Lower lobe of right lung (tissue), 2 donors: ENCODE results near the gene SLC35F2. TPM values are rescaled to one million over a fixed set of nuclear protein-coding genes. Genes with fewer than 3 reads are reported as not detected.
"Not testable (repeated sequence)": the region's sequence is repeated elsewhere in the genome, so short reads cannot be mapped to it uniquely, and the experiment has no call there.

Source experiments
- ATAC-seq, 2 donors: fragments of 200-7000 bp; cut with Tn5 transposase; one replicate each; pipeline ENCODE4 v1.9.1; 2020 to 2022; ENCODE audit warnings: mild to moderate bottlenecking in 2 of 2, moderate library complexity in 2 of 2
- DNase-seq: peaks from one replicate; pipeline ENCODE4 v3.0.0-alpha.2; 2020
- H3K27ac ChIP-seq: fragments of 200-600 bp; one replicate; pipeline ENCODE4 v1.8.0; 2022
- H3K27me3 ChIP-seq: fragments of 200-600 bp; one replicate; pipeline ENCODE4 v1.8.0; 2022; ENCODE audit warnings: low read depth
- H3K36me3 ChIP-seq: fragments of 200-600 bp; one replicate; pipeline ENCODE4 v1.8.0; 2022; ENCODE audit warnings: mild to moderate bottlenecking
- H3K4me1 ChIP-seq: fragments of 200-600 bp; one replicate; pipeline ENCODE4 v1.8.0; 2022
- H3K4me3 ChIP-seq: fragments of 200-600 bp; one replicate; pipeline ENCODE4 v1.8.0; 2022; ENCODE audit warnings: mild to moderate bottlenecking
- H3K9me3 ChIP-seq: fragments of 200-600 bp; one replicate; pipeline ENCODE4 v1.8.0; 2022
- CTCF ChIP-seq: fragments of 200-600 bp; IDR thresholded peaks from one replicate; pipeline ENCODE4 v1.8.0; 2022; ENCODE audit warnings: antibody characterized with exemption, mild to moderate bottlenecking
- intact Hi-C: fragments of 100-400 bp; cut with DNase I; formaldehyde crosslinking; loops from one replicate; pipeline ENCODE4 v1.11.0; 2022
- total RNA-seq: library from RNA; stranded (reverse); fragmentation: NEBNext Ultra II Directional; extraction: Animal tissue kit (Norgen Biotek cat#: 25700); gene quantifications from one replicate; pipeline ENCODE4 v1.2.1, GENCODE V29; 2021
- donor health status: DM: no; HTN: yes; CAD: no; lungs with severe emphysema.

The SLC35F2 gene
- total RNA-seq, 1 donor from 2014 or later, result 3.9 TPM

GRCh38 chr11:107777110-107777509 lies 81.5 kb downstream of the SLC35F2 start:
- H3K27me3 ChIP-seq, result no peaks in the 10 kb centered on the region
- DNase-seq (no peak), ATAC-seq (no peak)
- H3K9me3 ChIP-seq, result no peaks in the 10 kb centered on the region
- H3K27ac ChIP-seq, result no peak overlapping the region
- H3K4me3 ChIP-seq, result no peak overlapping the region
- no peaks in the 10 kb centered on the region for H3K4me1 ChIP-seq
- intact Hi-C loops, result no loop called here
- H3K36me3 ChIP-seq, result no peaks in the 10 kb centered on the region
- no peak for TF ChIP-seq CTCF

GRCh38 chr11:107776062-107776461 lies 82.5 kb downstream of the SLC35F2 start:
- Histone ChIP-seq H3K4me1 (no peaks in the 10 kb centered on the region), H3K27me3 (no peaks in the 10 kb centered on the region), H3K9me3 (no peaks in the 10 kb centered on the region), H3K36me3 (no peaks in the 10 kb centered on the region), H3K27ac (no peak overlapping the region), H3K4me3 (no peak overlapping the region)
- ATAC-seq, result no peak
- TF ChIP-seq CTCF, result no peak
- DNase-seq, result no peak
- intact Hi-C loops, result no loop called here

- ATAC-seq, result no peak
- TF ChIP-seq CTCF, result no peak
- no peak for DNase-seq
- H3K4me3 ChIP-seq, result no peak overlapping the region
- H3K36me3 ChIP-seq, result no peaks in the 10 kb centered on the region
- no peak overlapping the region for H3K27ac ChIP-seq
- H3K9me3 ChIP-seq, result no peaks in the 10 kb centered on the region
- intact Hi-C loops, result no loop called here
- no peaks in the 10 kb centered on the region for H3K4me1 ChIP-seq
- H3K27me3 ChIP-seq, result no peaks in the 10 kb centered on the region
These were observed 88.0 kb downstream of the SLC35F2 start for GRCh38 chr11:107770551-107770951.

- Histone ChIP-seq H3K36me3 (no peaks in the 10 kb centered on the region), H3K4me3 (no peak overlapping the region), H3K27me3 (no peaks in the 10 kb centered on the region), H3K27ac (no peak overlapping the region), H3K9me3 (no peaks in the 10 kb centered on the region), H3K4me1 (no peaks in the 10 kb centered on the region)
- ATAC-seq, result no peak
- intact Hi-C loops, result no loop called here
- DNase-seq, result no peak
- TF ChIP-seq CTCF, result no peak
These were observed 89.4 kb downstream of the SLC35F2 start for GRCh38 chr11:107769189-107769588.

- H3K4me1 ChIP-seq, H3K9me3 ChIP-seq, H3K27me3 ChIP-seq, intact Hi-C loops, DNase-seq, ATAC-seq, H3K4me3 ChIP-seq, H3K27ac ChIP-seq, H3K36me3 ChIP-seq: not testable (repeated sequence)
These were observed 99.8 kb downstream of the SLC35F2 start for GRCh38 chr11:107758719-107759355.

- H3K36me3 ChIP-seq, result no peaks in the 10 kb centered on the region
- no peak overlapping the region for H3K4me3 ChIP-seq
- no peak for ATAC-seq
- no peaks in the 10 kb centered on the region for H3K9me3 ChIP-seq
- intact Hi-C loops, result no loop called here
- H3K27me3 ChIP-seq, result no peaks in the 10 kb centered on the region
- no peak overlapping the region for H3K27ac ChIP-seq
- no peak for TF ChIP-seq CTCF
- no peak for DNase-seq
- no peaks in the 10 kb centered on the region for H3K4me1 ChIP-seq
These were observed 100.9 kb downstream of the SLC35F2 start for GRCh38 chr11:107757661-107758060.
